HG02970 (cell line): ENCODE measurements around the gene RBM33.
A peak's percentile ranks its signal among the peaks of the same experiment; 100 is the strongest.

Source experiments
- ATAC-seq: cut with Tn5 transposase; IDR thresholded peaks from one replicate; pipeline ENCODE4 v1.9.1; 2021; ENCODE audit warnings: mild to moderate bottlenecking, moderate library complexity, moderate number of reproducible peaks; ENCODE audit not compliant: unreplicated experiment, low FRiP score

RBM33 gene

DNA sequence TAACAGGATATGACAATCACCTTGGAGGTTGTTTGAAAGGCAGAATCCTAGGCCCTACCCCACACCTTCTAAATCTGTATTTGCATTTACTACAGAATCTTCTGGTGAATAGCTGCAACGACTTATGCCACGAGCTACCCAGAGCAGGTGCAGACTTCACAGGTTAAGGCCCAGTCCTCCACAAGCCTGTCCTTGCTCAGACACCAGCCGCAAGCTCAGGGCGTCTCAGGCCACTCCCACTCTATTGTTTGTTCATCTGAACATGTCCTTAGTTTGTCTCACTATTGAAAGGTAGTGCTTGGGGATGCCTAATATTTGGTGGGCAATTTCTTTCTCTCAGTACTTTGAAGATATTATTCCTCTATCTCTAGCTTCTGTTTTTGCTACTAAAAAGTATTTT lies 18.9 kb upstream of the RBM33 start:
- no peak for ATAC-seq

- ATAC-seq: no peak
Measured at GRCh38 chr7:155629171-155629570, 15.3 kb upstream of the RBM33 start.

- no peak for ATAC-seq
Measured at GRCh38 chr7:155631155-155631554, 13.3 kb upstream of the RBM33 start.

DNA sequence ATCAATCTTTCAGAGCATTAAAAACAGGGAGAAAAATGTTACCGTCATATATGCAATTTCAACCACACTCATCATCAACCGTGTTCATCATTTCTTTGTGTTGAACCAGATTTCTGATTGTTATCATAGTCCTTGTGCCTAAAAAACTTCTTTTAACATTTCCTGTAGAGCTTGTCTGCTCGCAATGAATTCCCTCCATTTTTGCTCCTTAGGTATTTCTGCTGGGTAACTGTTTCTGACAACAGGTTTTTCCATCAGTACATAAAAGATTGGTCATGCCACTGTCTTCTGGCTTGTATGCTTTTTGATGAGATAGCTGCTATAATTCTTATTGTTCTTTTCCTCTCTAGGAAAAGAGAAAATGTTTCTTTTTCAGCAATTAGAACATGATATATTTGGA lies 8.6 kb upstream of the RBM33 start:
- ATAC-seq: no peak

DNA sequence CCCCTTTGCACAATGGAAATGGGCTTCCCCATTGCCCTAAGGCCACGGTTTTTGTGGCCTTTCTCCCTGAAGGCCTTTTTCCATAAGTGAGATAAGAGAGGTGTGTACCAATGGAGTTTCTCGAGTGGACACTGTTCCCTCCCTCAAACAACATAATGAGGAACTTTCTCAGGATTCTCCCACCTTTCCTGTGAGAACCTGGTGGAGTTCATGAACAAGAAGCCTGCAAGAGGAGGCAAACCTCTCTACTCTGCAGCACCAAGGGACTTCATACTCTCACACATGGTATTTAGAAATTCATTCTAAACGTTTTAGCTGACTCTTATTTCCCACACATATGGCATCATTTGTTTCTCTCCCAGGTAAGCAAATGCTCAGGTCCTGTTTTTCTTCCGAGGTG lies 7.3 kb upstream of the RBM33 start:
- no peak for ATAC-seq

DNA sequence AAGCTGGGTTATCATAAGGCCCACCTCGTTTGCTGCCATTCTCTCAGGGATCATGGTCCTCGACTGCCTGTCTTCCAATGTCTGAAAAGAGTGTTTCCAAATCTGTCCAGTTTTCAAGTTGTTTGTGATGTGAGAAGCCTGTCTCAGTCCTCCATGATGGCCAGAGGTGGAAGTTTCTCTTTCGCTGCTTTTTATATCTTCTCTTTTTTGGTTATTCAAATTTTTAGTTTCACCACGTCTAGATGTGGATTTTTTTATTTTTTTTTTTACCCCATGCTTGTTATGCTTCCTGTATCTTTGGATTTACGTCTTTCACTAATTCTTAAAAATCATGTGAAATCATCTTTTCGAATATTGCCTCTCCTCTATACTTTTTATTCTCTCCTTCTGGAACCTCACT lies 6.1 kb upstream of the RBM33 start:
- ATAC-seq: no peak

GRCh38 chr7:155639958-155640520 lies 4.4 kb upstream of the RBM33 start:
- ATAC-seq: no peak

DNA sequence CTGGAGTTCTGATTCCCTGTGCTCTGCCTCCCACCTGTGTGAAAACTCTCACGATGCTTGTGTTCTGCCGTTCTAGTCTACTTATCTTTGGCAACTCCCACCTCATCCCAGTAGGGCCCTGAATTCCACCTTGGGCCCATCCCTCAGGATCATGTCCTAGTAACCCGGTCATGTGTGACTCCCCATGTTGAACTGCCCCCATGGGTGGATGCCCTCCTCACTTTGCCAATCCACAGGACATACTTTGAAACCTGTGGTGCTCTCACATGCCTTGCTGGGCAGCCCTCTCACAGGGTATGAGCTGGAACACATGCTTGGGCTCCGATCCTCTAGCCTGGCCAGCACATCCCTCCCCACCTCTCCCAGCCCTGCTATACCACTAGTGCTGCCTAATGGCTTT lies 3.8 kb upstream of the RBM33 start:
- ATAC-seq: no peak

DNA sequence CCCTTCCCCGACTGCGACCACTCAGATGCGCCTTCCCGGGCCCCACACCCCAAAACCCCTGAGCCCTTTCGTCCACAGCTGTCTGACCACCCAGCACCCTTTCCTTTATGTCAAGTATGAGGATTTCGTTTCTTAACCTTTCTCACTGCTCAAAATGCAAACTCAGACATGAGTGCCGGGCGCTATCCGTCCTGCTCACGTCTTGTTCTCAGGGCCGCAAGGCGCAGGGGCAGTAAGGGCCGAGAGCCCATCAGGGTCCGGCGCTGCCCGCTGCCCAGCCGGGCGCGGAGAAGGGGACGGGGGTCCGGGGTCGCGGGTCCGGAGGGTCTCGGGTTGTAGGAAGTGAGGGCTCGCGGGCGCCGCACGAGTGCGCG lies 670 bp upstream of the RBM33 start:
- no peak for ATAC-seq

- ATAC-seq: peak; percentile 17
Measured at GRCh38 chr7:155644971-155645509, 579 bp downstream of the RBM33 start.

- no peak for ATAC-seq
Measured at GRCh38 chr7:155645662-155646061, 1.2 kb downstream of the RBM33 start.

GRCh38 chr7:155646669-155647068 lies 2.2 kb downstream of the RBM33 start:
- ATAC-seq: no peak

- ATAC-seq: no peak
Measured at GRCh38 chr7:155647302-155647701, 2.8 kb downstream of the RBM33 start.

DNA sequence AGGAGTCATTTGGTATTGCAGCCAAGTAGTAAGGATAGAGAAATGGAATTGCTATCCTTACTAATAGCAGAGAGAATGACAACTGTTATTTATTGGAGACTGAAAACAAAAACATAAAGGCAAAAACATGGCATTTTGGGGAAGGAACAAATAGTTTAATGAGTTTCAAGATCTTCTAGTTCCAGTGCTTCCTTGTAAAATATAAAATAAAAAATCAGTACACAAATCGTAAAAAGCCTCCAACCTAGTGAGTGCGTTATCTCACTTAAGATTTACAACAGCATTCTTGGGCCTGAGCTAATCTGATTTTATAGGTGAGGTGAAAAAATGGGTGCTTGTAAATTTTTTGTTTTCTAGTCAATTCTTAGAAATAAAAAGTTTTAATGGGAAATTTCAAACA lies 3.3 kb downstream of the RBM33 start:
- ATAC-seq: no peak

DNA sequence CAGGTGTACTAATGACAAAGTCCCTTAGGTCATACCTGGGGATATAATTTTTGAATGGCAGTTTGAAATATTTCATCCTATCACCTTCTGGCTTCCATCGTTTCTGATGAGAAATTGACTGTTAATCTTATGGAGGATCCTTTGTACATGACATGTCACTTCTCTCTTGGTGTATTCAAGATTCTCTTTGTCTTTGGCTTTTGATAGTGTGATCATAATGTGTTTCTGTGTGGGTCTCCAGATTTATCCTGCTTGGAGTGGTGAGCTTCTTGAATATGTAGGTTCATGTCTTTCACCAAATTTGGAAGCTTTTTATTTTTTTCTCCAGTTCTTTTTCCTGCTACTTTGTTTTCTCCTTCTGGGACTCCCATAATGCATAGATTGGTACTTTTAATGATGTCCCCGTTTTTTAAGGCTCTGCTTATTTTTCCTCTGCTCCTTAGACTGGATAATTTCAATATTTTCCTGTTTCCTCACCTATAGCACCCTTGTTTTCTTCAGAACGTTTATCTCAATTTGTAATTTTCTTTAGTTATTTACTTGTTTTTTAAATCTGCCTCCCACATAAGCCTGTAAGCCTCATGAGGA lies 4.4 kb downstream of the RBM33 start:
- no peak for ATAC-seq

- ATAC-seq: no peak
Measured at GRCh38 chr7:155649588-155649987, 5.1 kb downstream of the RBM33 start.

GRCh38 chr7:155652156-155653114 lies 8.0 kb downstream of the RBM33 start:
- ATAC-seq: no peak

DNA sequence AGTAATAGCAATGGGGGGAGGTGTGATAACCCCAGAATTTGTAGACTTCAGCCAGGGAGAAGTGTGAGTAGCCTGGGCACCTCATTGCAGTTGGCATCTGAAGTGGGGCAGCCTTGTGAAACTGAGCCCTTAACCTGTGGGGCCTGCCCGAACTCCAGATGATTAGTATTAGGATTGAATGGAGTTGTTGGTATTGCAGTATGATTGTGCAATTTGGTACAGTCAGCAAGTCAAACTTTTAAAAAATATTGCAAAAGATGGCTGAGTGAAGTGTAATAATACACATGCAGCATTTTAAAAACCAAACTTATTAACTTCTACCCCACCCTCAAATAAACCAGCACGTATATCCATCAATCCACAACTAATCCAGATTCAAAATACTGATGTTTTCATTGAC lies 9.3 kb downstream of the RBM33 start:
- ATAC-seq: no peak

DNA sequence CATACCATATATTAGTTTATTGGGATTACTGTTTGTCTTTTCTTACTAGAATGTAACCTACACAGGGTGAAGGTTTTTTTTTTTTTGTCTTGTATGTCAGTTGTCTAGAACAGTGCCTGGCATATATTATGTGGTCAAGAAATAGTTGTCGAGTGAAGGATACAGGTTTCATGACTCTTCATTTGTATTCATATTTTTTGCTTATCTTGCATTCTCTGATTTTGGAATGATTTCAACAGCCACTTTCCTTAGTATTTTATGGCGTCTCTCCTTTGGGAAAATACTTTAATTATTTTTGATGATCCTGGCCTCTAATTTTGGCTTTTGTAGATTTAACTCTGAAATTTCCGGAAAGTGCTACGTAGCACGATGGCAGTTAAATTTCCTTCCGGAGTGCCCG lies 12.4 kb downstream of the RBM33 start:
- no peak for ATAC-seq

DNA sequence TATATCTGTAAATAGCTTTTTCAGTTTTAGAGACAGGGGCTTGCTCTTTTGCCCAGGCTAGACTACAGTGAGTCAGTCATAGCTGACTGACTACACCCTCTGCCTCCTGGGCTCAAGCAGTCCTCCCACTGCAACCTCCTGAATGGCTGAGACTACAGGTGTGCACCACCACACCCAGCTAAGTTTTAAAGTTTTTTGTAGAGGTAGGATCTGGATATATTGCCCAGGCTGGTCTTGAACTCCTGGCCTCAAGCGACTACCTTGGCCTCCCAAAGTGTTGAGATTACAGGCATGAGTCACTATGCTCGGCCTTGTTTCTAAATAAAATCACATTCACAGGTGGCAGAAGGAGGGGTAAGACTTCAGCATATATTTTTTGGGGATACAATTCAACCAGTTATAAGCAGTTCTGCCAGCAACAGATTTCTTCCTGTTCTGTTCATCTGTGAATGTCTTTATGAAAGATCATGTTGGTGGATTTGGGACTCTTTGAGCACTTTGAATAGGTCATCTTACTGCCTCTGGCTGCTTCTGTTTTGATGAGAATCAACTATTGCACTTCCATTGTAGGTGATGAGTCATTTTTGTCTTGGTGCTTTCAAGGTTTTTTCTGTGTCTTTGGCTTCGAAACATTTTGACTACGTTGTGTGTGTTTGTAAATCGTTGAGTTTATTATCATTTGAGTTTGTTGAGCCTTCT lies 15.7 kb downstream of the RBM33 start:
- ATAC-seq: no peak

DNA sequence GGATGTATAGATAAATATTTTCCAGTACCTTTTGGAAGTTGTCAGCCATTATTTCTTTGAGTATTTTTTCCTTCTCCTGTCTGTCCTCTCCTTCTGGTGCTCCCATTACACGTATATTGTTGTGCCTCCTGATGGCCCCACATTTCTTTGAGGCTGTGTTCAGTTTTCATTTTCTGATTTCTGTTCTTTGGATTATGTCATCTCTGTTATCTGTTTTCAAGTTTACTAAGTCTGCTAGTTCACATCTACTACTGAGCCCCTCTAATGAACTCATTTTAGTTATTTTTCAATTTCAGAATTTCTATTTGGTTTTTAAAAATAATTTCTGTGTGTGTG lies 16.3 kb downstream of the RBM33 start:
- no peak for ATAC-seq
